HFFc6 (cell line): ENCODE measurements around the gene LRIT1. TPM values are rescaled to one million over a fixed set of nuclear protein-coding genes. Genes with fewer than 3 reads are reported as not detected.

Experiments used
- DNase-seq: peaks from one replicate; pipeline ENCODE4 v3.0.0-alpha.2; 2018
- H3K27ac Mint-ChIP-seq: 2 replicates; pipeline ENCODE4 v1.8.0; 2020; ENCODE audit warnings: mild to moderate bottlenecking, mixed read lengths
- H3K27me3 Mint-ChIP-seq: 2 replicates; pipeline ENCODE4 v1.8.0; 2021; ENCODE audit warnings: mild to moderate bottlenecking, moderate library complexity, mixed read lengths; ENCODE audit not compliant: insufficient read depth
- H3K36me3 Mint-ChIP-seq: 2 replicates; pipeline ENCODE4 v1.8.0; 2021; ENCODE audit warnings: low read depth, mixed read lengths
- H3K4me1 Mint-ChIP-seq: 2 replicates; pipeline ENCODE4 v1.8.0; 2020; ENCODE audit warnings: low read depth, mixed read lengths
- H3K4me3 Mint-ChIP-seq: 2 replicates; pipeline ENCODE4 v1.8.0; 2020; ENCODE audit warnings: mild to moderate bottlenecking, moderate library complexity, mixed read lengths
- H3K9me3 Mint-ChIP-seq: 2 replicates; pipeline ENCODE4 v1.8.0; 2020; ENCODE audit warnings: mild to moderate bottlenecking, mixed read lengths
- total RNA-seq, 6 experiments: library from RNA; stranded (reverse); fragmentation: NEBNext Ultra II Directional; extraction: Animal tissue kit (Norgen Biotek cat#: 25700); gene quantifications; 2 replicates in 1 of 6; 3 replicates in 5 of 6; pipeline ENCODE4 v1.2.3, GENCODE V29; 2021
- TF ChIP-seq, protein P1 (sequence below): fragments of 200-600 bp; sonication (generic); IDR thresholded peaks from 2 replicates; pipeline ENCODE4 v1.5.0; 2021; ENCODE audit warnings: antibody characterized with exemption, mild to moderate bottlenecking

LRIT1 gene
- total RNA-seq, 6 experiments from 2014 or later = not detected

GRCh38 chr10:84216834-84217233 lies 24.5 kb downstream of the LRIT1 start:
- TF ChIP-seq, protein P1, sequence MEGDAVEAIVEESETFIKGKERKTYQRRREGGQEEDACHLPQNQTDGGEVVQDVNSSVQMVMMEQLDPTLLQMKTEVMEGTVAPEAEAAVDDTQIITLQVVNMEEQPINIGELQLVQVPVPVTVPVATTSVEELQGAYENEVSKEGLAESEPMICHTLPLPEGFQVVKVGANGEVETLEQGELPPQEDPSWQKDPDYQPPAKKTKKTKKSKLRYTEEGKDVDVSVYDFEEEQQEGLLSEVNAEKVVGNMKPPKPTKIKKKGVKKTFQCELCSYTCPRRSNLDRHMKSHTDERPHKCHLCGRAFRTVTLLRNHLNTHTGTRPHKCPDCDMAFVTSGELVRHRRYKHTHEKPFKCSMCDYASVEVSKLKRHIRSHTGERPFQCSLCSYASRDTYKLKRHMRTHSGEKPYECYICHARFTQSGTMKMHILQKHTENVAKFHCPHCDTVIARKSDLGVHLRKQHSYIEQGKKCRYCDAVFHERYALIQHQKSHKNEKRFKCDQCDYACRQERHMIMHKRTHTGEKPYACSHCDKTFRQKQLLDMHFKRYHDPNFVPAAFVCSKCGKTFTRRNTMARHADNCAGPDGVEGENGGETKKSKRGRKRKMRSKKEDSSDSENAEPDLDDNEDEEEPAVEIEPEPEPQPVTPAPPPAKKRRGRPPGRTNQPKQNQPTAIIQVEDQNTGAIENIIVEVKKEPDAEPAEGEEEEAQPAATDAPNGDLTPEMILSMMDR = no peak
- no peaks in the 10 kb centered on the region for H3K9me3 Mint-ChIP-seq
- H3K4me3 Mint-ChIP-seq = no peak overlapping the region
- H3K36me3 Mint-ChIP-seq = no peaks in the 10 kb centered on the region
- H3K27me3 Mint-ChIP-seq = peaks cover 10% of the 10 kb centered on the region
- H3K4me1 Mint-ChIP-seq = no peaks in the 10 kb centered on the region
- no peak for DNase-seq
- H3K27ac Mint-ChIP-seq = no peak overlapping the region

DNA sequence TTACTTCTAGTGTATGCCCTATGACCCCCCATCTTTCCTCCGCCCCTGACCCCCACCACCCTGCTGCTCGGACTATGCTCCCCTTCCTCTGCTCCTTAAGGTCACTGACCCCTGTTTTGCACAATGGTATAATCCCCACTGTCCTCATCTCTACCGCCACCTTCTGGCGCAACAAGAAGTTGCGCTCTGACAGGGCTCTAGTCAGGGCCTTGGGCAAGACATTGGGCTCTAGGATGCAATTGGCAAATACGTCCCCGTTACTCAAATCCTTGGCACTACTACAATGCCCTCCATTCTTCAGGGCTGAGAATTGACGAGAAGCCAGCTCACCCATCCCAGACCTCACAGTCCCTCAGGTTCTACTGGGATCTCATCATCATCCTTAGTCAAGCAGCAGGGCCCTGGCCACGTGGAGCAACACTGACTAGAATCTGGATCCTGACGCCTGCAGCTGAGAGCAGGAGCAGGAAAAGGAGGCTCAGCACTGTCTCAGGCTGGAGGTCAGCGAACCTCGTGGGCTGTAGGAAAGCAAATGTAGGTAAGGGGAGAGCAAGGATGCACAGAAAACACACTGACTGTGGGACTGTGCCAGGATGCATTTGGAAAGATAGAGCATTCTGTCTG lies 26.6 kb downstream of the LRIT1 start:
- peaks cover 18% of the 10 kb centered on the region for H3K27me3 Mint-ChIP-seq
- no peaks in the 10 kb centered on the region for H3K36me3 Mint-ChIP-seq
- no peaks in the 10 kb centered on the region for H3K9me3 Mint-ChIP-seq
- no peaks in the 10 kb centered on the region for H3K4me1 Mint-ChIP-seq
- DNase-seq = no peak
- H3K4me3 Mint-ChIP-seq = no peak overlapping the region
- TF ChIP-seq, protein P1 = peak; percentile 57
- no peak overlapping the region for H3K27ac Mint-ChIP-seq

DNA sequence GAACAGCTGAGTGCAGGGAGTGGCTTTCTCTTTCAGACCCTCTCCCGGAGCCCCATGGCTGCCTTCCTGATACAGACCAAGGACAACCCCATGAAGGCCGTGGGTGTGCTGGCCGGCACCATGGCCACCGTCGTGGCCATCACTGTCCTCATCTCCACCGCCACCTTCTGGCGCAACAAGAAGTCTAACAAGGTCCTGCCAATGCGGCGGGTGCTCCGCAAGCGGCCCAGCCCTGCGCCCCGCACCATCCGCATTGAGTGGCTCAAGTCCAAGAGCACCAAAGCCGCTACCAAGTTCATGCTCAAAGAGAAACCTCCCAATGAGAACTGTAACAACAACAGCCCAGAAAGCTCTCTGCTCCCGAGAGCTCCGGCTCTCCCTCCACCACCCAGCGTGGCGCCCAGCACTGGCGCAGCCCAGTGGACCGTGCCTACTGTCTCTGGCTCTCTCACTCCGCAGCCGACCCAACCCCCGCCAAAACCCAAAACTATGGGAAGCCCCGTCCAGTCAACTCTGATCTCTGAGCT lies 27.2 kb downstream of the LRIT1 start:
- TF ChIP-seq, protein P1 = no peak
- no peak for DNase-seq
- Mint-ChIP-seq H3K4me1 (no peaks in the 10 kb centered on the region), H3K4me3 (no peak overlapping the region), H3K9me3 (no peaks in the 10 kb centered on the region), H3K27me3 (peaks cover 16% of the 10 kb centered on the region), H3K36me3 (no peaks in the 10 kb centered on the region), H3K27ac (no peak overlapping the region)

GRCh38 chr10:84213076-84213475 lies 28.3 kb downstream of the LRIT1 start:
- Mint-ChIP-seq H3K4me1 (no peaks in the 10 kb centered on the region), H3K36me3 (no peaks in the 10 kb centered on the region), H3K27me3 (peaks cover 16% of the 10 kb centered on the region), H3K9me3 (no peaks in the 10 kb centered on the region), H3K4me3 (no peak overlapping the region), H3K27ac (no peak overlapping the region)
- TF ChIP-seq, protein P1 = no peak
- DNase-seq = no peak

GRCh38 chr10:84212014-84212413 lies 29.3 kb downstream of the LRIT1 start:
- Mint-ChIP-seq H3K27me3 (peaks cover 20% of the 10 kb centered on the region), H3K36me3 (no peaks in the 10 kb centered on the region), H3K9me3 (no peaks in the 10 kb centered on the region), H3K4me3 (no peak overlapping the region), H3K4me1 (no peaks in the 10 kb centered on the region), H3K27ac (no peak overlapping the region)
- no peak for DNase-seq
- TF ChIP-seq, protein P1 = no peak
